GM19467 (cell line): ENCODE measurements around the gene SCFD2.

ENCODE experiments used
- ATAC-seq: cut with Tn5 transposase; IDR thresholded peaks from one replicate; pipeline ENCODE4 v1.9.1; 2021; ENCODE audit warnings: mild to moderate bottlenecking, moderate library complexity; ENCODE audit not compliant: unreplicated experiment

Gene SCFD2

GRCh38 chr4:52964561-52965101, 401.2 kb downstream of the SCFD2 start:
- ATAC-seq = no peak

GRCh38 chr4:52964011-52964410, 401.9 kb downstream of the SCFD2 start:
- no peak for ATAC-seq

DNA sequence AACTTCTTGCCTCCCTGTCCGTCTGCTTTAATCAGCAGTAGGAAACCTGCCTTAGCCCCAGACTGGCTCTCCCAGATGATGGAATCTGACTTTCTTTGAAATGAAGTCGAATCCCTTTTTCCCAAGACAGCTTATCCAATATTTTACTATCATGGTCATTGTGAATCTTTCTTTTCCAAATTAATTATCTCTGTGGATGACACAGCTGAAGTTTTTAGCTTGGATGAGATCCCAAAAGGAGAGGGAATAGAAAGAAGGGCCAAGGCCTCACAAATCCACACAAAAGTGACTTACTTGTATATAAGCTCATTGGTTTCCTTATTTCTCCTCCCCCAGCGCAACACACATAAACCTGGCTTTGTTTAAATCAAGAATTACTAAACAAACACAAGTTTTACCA, 403.1 kb downstream of the SCFD2 start:
- ATAC-seq = no peak

DNA sequence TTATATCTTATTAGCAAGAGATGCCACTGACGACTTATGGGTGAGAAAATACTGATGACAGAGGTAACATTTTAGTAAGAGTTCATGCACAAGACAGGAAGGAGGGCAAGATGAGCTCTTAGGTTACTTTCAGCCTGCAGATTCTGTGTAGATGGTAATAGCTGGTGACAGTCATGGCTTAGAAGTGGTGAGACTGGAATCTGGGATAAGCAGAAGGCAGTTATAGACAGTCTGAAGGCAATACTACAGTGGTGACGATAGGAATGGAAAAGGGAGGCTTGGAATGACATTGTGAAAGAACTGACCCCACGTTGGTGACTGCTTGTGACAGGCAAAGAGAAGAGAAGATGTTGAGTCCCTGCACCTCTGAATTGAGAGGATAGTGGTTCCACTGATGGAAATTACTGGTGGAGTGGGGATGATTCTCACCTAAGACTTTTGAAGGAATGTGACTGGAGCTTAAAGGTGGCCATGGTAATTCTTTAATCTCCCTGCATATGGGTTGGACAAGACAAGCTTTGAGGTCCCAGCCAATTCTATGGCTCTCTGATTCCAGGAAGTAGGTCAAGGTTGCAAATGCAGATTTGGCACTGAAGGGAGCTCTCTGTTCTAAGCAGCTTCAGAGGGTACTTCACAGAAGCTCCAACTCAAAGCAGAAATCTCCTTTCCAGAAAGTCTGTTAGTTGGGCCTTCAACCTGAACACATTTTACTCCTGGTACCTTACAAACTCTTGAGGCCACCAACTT, 404.0 kb downstream of the SCFD2 start:
- ATAC-seq = no peak

- ATAC-seq = no peak
Measured at GRCh38 chr4:52959541-52959940, 406.3 kb downstream of the SCFD2 start.

DNA sequence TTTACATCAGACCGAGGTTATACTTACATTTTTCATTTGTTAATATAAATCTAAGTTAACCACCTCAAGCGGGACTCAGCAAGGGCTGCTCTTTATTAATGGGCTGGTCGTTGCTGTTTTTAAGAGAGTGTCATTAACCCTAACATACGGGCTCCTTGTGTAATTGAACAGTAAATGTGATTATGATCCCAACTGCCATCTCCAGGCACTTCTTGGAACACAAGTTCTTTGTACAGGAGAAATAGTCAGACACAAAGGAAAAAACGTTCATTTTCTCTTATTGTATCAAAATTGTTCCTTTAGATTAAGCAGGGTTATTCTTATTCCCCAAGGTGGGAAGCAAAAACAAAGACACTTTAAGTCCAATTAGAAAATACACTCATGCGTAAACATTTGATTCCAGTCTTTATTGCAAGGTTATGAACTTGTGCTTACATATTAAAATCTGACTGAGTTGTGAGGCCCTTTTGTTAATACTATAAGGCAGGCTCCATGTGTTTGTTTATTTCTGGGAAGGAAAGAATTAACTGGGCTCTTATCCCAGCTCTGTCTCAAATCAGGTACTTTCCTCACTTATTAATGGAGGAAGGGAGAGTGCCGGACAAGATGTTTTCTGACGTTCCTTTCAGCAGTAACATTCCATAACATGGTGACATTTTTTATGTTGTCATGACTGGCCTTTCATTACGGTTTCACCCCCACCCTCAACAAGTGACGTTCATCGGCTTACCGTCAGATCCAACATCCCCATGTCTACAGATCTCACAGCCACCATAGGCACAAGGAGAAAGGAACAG, 407.8 kb downstream of the SCFD2 start:
- ATAC-seq = no peak

DNA sequence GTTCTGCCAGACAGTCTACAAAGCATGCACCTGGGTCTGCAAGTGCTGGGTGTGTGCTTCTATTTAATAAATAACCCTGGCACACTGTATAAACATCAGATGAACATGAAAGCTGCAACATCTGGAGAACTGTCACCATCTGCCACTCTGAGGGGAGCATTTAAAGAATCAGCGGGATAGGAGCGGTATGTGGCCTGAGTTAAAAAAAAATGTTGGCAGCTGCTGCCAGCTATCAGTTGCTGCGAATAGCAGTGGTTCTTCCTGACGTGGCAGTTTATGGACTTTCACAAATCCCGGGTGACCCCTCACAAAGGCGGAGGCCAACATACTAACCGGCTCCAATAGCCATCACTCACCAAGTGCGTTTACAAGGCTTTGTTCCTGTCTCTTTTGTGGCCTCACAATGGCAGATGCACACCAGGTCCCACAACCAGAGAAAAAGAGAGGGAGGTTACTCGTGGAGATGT, 408.6 kb downstream of the SCFD2 start:
- ATAC-seq = no peak

DNA sequence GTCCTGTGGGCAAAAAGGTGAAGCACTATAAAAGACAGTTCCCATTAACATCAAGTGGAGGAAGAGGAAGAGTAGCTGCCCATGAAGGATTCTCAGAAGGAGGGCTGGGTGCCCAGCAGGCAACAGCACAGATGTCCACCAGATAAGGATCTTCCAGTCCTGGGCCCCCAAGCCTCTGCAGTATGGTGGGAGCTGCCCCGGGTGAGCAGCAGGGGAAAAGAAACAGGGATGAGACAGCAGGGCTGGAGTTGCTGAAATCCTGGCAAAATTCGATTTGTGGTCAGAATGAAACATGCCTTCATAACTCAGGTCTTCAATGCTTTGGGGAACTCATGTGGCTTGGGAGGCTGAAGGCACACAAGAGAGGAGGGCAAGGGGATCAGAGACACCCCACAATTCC, 409.2 kb downstream of the SCFD2 start:
- no peak for ATAC-seq

- no peak for ATAC-seq
Measured at GRCh38 chr4:52954560-52955170, 411.2 kb downstream of the SCFD2 start.

DNA sequence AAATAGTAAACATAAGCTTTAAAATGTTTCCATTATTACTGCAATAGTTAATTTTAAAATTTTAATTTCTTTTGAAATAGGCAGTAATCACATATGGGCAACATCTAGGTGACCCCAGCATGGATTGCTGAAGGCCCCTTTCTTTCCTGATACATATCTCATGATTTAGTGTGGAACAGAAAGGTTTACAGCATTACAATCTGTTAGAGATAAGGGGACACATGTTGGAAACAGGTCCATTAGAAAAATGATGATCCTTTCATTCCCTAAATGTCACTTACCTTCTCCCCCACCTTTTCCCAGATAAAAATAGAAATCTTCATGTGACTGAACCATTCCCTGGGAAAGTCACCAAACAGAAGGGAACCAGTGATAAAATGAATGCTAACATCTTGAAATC, 413.3 kb downstream of the SCFD2 start:
- no peak for ATAC-seq

GRCh38 chr4:52951016-52951415, 414.8 kb downstream of the SCFD2 start:
- no peak for ATAC-seq

- ATAC-seq = no peak
Measured at GRCh38 chr4:52950226-52950625, 415.6 kb downstream of the SCFD2 start.

GRCh38 chr4:52949336-52949735, 416.5 kb downstream of the SCFD2 start:
- no peak for ATAC-seq

DNA sequence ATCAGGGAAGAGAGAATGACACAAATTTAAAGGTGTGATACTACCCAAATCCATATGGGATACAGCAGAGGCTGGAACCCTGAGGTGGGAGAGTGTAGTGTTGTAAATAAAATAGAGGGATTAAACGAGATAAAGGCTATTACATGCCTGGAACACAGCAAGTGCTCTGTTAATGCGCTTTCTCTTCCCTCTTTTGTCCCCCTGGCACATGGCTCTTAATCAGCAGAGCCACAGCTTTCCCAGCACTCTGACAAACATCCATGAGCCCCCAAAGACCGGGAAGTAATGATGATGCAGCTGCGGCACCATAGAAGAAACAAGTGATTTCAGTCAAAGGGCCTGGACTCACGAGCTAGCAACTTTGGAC, 417.8 kb downstream of the SCFD2 start:
- ATAC-seq = no peak

DNA sequence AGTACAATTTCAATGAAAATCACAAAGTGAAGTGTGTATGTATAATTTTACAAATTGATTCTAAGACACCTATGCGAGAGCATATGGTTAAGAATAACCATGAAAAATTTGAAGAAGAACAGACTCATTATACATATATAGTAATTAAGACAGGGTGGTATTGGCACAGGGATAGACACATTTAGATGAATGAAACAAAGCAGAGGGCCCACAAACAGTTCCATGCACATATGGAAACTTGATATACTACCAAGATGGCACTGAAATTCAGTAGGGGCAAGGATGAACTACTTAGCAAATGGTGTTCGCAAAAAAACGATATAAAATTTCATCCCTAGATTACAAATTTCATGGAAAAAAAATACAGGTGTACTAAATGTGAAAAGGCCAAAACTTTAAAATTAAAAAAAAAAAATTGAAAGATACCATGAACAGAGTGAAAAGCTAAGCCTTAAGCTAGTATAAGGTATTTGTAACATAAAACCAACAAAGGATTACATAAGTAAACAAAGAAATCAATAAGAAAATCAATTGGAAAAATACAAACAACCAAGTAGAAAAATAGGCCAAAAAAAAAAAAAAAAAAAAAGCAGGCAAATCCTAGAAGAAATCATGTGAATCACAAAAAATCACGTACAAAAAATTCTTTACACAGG, 418.3 kb downstream of the SCFD2 start:
- ATAC-seq = no peak

- no peak for ATAC-seq
Measured at GRCh38 chr4:52946855-52947254, 419.0 kb downstream of the SCFD2 start.

GRCh38 chr4:52945982-52946381, 419.9 kb downstream of the SCFD2 start:
- no peak for ATAC-seq

- ATAC-seq = no peak
Measured at GRCh38 chr4:52945326-52945898, 420.4 kb downstream of the SCFD2 start.

DNA sequence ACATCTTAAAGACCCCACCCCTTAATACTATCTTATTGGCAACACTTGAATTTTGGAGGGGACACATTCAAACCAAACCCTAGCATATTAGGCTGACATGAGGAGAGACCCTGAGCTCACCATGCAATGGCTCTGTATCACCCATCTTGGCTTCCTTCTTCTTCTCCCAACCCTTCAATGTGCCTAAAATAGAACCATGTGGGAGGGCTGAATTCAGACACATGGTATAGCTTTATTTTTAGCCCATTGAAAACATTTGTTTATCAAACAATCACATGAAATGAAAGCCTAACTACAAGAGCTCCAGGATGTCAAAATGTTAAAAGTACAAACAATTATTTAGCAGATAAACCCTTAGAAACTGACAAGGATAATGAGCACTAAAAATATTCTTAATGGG, 422.2 kb downstream of the SCFD2 start:
- ATAC-seq = no peak

DNA sequence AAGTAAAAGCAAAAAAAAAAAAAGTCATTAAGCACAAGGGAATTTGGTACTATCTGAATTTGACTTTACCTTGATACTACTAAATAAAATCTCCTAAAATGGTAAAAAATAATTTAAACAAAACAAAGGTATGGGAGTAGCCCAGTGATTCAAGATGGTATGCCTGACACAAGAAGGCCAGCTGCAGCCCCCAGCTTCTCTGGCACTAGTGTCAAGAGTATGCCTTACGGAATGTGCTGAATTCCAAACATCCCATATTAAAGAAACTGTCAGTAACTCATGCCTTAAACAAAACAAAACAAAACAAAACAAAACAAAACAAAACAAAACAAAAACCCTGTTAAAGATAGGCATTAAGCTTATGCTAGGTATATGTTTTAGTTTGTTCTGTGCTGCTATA, 422.9 kb downstream of the SCFD2 start:
- ATAC-seq = no peak

DNA sequence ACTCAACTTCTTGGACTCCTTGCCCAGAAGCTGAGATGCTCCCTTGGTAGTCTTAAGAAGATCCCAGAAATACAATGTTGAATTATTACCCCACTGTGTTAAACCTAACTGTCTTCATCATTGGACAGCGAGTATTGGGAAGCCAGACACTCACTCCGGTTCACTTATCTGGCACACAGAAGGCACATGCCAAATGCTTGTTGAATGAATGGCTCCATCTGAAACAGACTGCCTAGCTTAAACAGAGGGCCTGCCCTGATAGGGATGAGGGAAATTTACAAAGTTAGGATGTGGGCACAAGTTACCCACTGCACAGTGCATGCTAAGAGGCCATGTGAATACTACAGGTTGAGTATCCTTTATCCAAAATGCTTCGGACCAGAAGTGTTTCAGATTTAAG, 424.4 kb downstream of the SCFD2 start:
- no peak for ATAC-seq
